T-helper 1 cell treated with Interleukin-12 subunit alpha and Interleukin-12 subunit beta and Interleukin-4 antibody, amounts not matched to agents 30 ng/mL and 1 ng/mL, for 36 hours (primary cell): Measurements from ENCODE around the gene PRRT3. TPM values are rescaled to one million over a fixed set of nuclear protein-coding genes. Genes with fewer than 3 reads are reported as not detected.
"Not testable (repeated sequence)": the region's sequence is repeated elsewhere in the genome, so short reads cannot be mapped to it uniquely, and the experiment has no call there.

ENCODE experiments used
- intact Hi-C: fragments of 100-400 bp; cut with micrococcal nuclease; formaldehyde crosslinking; loops from one replicate; pipeline ENCODE4 v1.15.1; 2024
- total RNA-seq: library from RNA; stranded (reverse); gene quantifications from 2 replicates; pipeline ENCODE4 v1.2.3, GENCODE V29; 2022

Gene PRRT3
- total RNA-seq, 1 donor from 2014 or later: 10.6 TPM

GRCh38 chr3:9918261-9919038 lies 33.8 kb downstream of the PRRT3 start:
- intact Hi-C loops: no loop called here

- intact Hi-C loops: no loop called here
These were observed 34.4 kb downstream of the PRRT3 start for GRCh38 chr3:9917820-9918219.

GRCh38 chr3:9916734-9917680 lies 35.2 kb downstream of the PRRT3 start, which contains the start of gene IL17RC:
Gene IL17RC, plus strand, starts transcription at chr3:9917098. Its CDS starts 218 bp downstream, at chr3:9917316.
- intact Hi-C loops: no loop called here

GRCh38 chr3:9916346-9916733 lies 35.9 kb downstream of the PRRT3 start:
- intact Hi-C loops: no loop called here

- intact Hi-C loops: loop anchor here (1.0 to 2.0 kb wide), 3 partner anchors 13 to 25 kb away; partner anchors contain the start of genes IL17RE and JAGN1
These were observed 36.7 kb downstream of the PRRT3 start for GRCh38 chr3:9915254-9916141.

- intact Hi-C loops: loop anchor here (1.0 to 2.0 kb wide), 3 partner anchors 12 to 24 kb away; partner anchors contain the start of genes IL17RE and JAGN1
These were observed 37.5 kb downstream of the PRRT3 start for GRCh38 chr3:9914559-9915253.

GRCh38 chr3:9914011-9914410 lies 38.2 kb downstream of the PRRT3 start:
- intact Hi-C loops: loop anchor here (2.0 kb wide), 1 partner anchor 23 kb away; the partner anchor contains the start of gene JAGN1

GRCh38 chr3:9913601-9914000 lies 38.6 kb downstream of the PRRT3 start:
- intact Hi-C loops: no loop called here

GRCh38 chr3:9912294-9912935 lies 39.8 kb downstream of the PRRT3 start:
- intact Hi-C loops: no loop called here

GRCh38 chr3:9911863-9912262 lies 40.3 kb downstream of the PRRT3 start:
- intact Hi-C loops: no loop called here

GRCh38 chr3:9909221-9910013 lies 42.8 kb downstream of the PRRT3 start:
- intact Hi-C loops: no loop called here

GRCh38 chr3:9908286-9908685 lies 43.9 kb downstream of the PRRT3 start:
- intact Hi-C loops: no loop called here

- intact Hi-C loops: no loop called here
These were observed 45.7 kb downstream of the PRRT3 start for GRCh38 chr3:9906480-9906879.

GRCh38 chr3:9903904-9904303 lies 48.3 kb downstream of the PRRT3 start:
- intact Hi-C loops: no loop called here

- intact Hi-C loops: no loop called here
These were observed 49.0 kb downstream of the PRRT3 start for GRCh38 chr3:9903238-9903624.

GRCh38 chr3:9902372-9903237 lies 49.6 kb downstream of the PRRT3 start, which contains the start of gene IL17RE:
Gene IL17RE, plus strand, starts transcription at chr3:9902848. Its CDS starts 85 bp downstream, at chr3:9902933.
- intact Hi-C loops: loop anchor here (1.0 kb wide), 2 partner anchors 11 to 13 kb away; no protein-coding TSS in a partner anchor

GRCh38 chr3:9901967-9902366 lies 50.2 kb downstream of the PRRT3 start:
- intact Hi-C loops: loop anchor here (1.0 kb wide), 2 partner anchors 11 to 13 kb away; no protein-coding TSS in a partner anchor

- intact Hi-C loops: not testable (repeated sequence)
These were observed 51.2 kb downstream of the PRRT3 start for GRCh38 chr3:9900965-9901415.
